Mucosa of stomach (tissue), 1 donor: ENCODE results near the gene GPBP1.
"Not testable (repeated sequence)": the region's sequence is repeated elsewhere in the genome, so short reads cannot be mapped to it uniquely, and the experiment has no call there.

Source experiments
- H3K27me3 ChIP-seq: one replicate; pipeline ENCODE4 v1.7.0; 2013; ENCODE audit warnings: mild to moderate bottlenecking, low read length; ENCODE audit not compliant: control insufficient read depth, insufficient read depth
- H3K36me3 ChIP-seq: one replicate; pipeline ENCODE4 v1.7.0; 2013; ENCODE audit warnings: low read length; ENCODE audit not compliant: control insufficient read depth, insufficient read depth
- H3K4me1 ChIP-seq: one replicate; pipeline ENCODE4 v1.7.0; 2013; ENCODE audit warnings: mild to moderate bottlenecking, low read length; ENCODE audit not compliant: control insufficient read depth, insufficient read depth
- H3K4me3 ChIP-seq: one replicate; pipeline ENCODE4 v1.7.0; 2013; ENCODE audit warnings: low read length
- H3K9ac ChIP-seq: one replicate; pipeline ENCODE4 v1.7.0; 2013; ENCODE audit warnings: mild to moderate bottlenecking, low read length, moderate library complexity
- H3K9me3 ChIP-seq: one replicate; pipeline ENCODE4 v1.7.0; 2013; ENCODE audit warnings: mild to moderate bottlenecking, low read length, moderate library complexity; ENCODE audit not compliant: control insufficient read depth
- donor health status: Pancreatic carcinoma.

Gene GPBP1, protein sequence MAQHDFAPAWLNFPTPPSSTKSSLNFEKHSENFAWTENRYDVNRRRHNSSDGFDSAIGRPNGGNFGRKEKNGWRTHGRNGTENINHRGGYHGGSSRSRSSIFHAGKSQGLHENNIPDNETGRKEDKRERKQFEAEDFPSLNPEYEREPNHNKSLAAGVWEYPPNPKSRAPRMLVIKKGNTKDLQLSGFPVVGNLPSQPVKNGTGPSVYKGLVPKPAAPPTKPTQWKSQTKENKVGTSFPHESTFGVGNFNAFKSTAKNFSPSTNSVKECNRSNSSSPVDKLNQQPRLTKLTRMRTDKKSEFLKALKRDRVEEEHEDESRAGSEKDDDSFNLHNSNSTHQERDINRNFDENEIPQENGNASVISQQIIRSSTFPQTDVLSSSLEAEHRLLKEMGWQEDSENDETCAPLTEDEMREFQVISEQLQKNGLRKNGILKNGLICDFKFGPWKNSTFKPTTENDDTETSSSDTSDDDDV

DNA sequence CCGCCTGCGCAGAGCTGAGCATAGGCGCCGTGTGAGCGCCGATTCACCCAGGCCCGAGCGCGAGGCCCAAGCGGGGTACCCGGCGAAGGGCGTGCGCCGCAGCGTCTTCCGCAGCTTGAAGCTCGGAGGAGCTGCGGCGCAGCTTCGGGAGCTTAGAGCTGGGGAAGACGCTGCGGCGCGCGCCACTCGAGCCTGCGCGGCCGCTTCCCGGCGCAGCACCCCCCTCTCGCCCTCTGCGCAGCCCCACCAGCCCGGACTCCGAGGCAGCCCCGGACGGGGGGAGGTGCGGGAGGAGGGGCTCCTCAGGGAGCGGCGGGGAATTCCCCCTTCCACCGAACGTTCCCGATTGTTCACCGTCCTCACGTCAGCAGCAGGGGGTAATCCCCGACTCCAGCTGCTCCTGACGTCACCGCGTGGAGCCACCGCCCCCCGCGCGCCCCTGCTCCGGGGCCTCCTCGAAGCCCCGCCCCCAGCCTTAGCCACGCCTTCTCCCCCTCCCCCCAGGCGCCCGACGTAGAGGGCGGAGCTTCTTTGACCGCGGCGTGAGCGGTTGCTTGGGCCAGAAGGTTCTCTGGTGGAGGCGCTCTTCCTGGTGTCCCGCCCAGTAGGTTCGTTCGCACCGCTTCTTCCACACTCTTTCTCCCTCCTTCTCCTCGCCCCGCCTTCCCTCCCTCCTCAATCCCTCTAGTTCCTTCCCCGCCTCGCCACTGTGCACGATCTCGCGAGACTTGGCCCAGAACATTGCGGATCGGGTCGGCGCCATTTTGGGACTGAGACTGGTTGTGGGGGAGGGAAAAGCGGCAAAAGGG is at the start of gene GPBP1:
GPBP1 (plus strand) TSS at position 741 of the 809 bp plus-strand sequence. CDS start 40,072 bp downstream, outside the sequence.
- Histone ChIP-seq H3K4me1 (peaks cover 23% of the 10 kb centered on the region), H3K9me3 (no peaks in the 10 kb centered on the region), H3K27me3 (no peaks in the 10 kb centered on the region), H3K4me3 (peak within 1 kb of the TSS; percentile 97), H3K9ac (peak within 1 kb of the TSS; percentile 100), H3K36me3 (no peaks in the 10 kb centered on the region)

DNA sequence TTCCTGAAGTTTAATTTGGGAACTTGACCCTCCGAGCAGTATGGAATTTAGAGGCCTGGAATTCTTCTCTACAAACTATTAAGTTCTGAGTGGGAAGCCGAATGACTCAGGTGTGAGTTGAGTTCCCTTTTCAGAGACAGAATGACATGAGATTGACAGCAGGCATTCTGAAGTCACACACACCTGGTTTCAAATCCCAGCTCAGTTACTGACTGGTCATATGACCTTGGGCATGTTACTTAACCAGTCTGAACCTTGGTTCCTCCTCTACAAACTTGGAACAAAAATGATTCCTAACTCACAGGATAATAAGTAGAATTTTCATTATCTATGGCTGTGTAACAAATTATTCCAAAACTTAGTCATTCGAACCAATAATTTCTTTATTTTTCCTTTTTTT is 45.5 kb upstream of the GPBP1 start:
- Histone ChIP-seq H3K9me3 (no peaks in the 10 kb centered on the region), H3K9ac (no peak overlapping the region), H3K36me3 (no peaks in the 10 kb centered on the region), H3K4me3 (no peak overlapping the region), H3K27me3 (no peaks in the 10 kb centered on the region), H3K4me1 (no peaks in the 10 kb centered on the region)

DNA sequence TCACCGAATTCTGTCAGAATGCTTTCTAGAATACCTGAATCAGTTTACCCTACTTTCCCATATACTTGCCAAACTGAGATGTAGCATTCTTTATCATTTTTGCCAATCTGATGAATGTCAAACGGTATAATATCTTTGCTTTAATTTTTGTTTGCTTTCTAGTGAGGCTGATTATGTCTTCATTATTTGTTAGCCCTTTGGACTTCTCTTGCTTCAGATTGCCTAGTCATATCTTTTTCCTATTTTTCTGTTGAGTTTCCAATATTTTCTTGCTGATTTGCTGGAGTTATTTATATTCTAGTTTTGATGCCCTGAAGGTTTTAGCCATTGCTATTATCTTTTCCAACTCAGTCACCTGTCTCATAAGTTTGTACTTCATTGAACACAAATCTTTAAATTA is 40.3 kb upstream of the GPBP1 start:
- H3K27me3 ChIP-seq: no peaks in the 10 kb centered on the region
- no peaks in the 10 kb centered on the region for H3K4me1 ChIP-seq
- H3K36me3 ChIP-seq: no peaks in the 10 kb centered on the region
- no peaks in the 10 kb centered on the region for H3K9me3 ChIP-seq
- H3K4me3 ChIP-seq: no peak overlapping the region
- H3K9ac ChIP-seq: no peak overlapping the region

DNA sequence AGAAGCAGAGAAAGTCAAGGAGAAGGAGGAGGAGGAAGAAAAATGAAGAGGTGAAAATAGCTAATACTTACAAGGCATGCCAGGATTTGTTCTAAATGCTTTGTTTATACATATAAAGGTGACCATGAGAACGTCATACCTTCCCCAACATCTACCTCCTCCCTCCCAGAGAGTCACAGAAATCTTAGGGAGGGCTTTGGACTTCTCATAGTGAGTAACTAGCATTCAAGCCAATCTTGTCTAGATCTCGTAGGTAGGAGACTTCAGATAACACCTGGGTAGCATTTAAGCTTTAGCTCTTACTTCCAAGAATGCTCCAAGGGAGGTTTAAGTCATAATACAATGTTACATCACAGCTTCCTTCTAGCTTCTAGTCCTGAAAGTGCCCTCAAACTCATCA is 36.5 kb upstream of the GPBP1 start:
- H3K27me3 ChIP-seq: no peaks in the 10 kb centered on the region
- H3K4me1 ChIP-seq: no peaks in the 10 kb centered on the region
- H3K9me3 ChIP-seq: no peaks in the 10 kb centered on the region
- H3K4me3 ChIP-seq: no peak overlapping the region
- H3K36me3 ChIP-seq: no peaks in the 10 kb centered on the region
- H3K9ac ChIP-seq: no peak overlapping the region

DNA sequence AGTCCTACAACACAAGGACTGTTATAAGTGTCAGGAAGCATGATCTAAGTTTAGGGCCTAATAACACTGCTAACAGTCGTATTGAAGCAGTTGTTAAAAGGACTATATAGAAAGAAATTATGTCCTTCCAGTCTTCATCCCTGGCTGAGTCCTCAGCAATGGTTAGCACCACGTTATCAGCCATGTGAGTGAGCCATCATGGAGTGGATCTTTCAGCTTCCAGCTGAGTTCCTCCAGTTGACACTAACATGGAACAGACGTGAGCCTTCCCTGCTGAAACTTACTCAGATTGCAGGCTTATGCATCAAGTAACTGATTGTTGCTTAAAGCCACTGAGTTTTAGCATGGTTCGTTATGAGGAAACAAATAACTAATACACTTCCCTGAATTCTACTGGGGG is 21.5 kb upstream of the GPBP1 start:
- Histone ChIP-seq H3K36me3 (no peaks in the 10 kb centered on the region), H3K9me3 (no peaks in the 10 kb centered on the region), H3K27me3 (no peaks in the 10 kb centered on the region), H3K4me1 (no peaks in the 10 kb centered on the region), H3K4me3 (no peak overlapping the region), H3K9ac (no peak overlapping the region)

DNA sequence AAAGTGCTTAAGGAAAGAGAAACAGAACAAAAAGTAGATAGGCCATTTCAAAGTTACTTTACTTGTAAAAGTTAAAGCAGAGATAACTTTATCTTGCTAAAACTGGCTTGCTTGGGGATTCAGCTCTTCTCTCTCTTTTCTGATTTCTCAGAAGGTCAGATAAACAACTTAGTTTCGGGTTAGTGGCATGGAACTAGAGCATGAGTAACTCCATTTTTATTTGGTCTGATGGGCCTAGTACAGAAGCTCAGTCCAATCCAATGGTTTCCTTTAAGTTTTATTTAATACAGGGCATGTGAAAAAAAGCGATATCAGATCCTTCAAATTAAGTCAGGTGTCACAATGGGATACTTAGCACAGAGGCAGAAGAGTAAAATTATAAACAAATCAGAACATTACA is 18.8 kb upstream of the GPBP1 start:
- Histone ChIP-seq H3K9me3 (no peaks in the 10 kb centered on the region), H3K27me3 (no peaks in the 10 kb centered on the region), H3K4me1 (no peaks in the 10 kb centered on the region), H3K9ac (no peak overlapping the region), H3K36me3 (no peaks in the 10 kb centered on the region), H3K4me3 (no peak overlapping the region)

DNA sequence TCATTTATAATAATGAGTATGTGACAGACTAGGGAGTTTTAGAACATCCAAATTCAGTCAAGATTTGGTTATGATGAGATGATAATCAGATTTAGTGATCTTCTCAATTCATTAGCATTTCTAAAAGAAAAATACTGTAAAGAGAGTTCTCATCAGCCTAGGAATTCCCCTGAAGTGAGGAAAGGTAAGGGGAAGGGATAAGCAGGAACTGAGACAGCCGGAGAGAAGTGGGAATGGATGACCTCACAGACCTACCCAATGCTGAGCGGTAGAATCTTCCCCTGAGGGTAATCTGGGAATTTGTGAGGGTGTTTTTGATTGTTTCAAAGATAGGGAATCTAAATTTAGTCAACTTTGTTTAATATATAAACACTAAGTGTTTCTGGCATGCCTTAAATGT is 16.7 kb upstream of the GPBP1 start:
- H3K9ac ChIP-seq: no peak overlapping the region
- no peaks in the 10 kb centered on the region for H3K36me3 ChIP-seq
- no peak overlapping the region for H3K4me3 ChIP-seq
- no peaks in the 10 kb centered on the region for H3K4me1 ChIP-seq
- H3K9me3 ChIP-seq: no peaks in the 10 kb centered on the region
- H3K27me3 ChIP-seq: no peaks in the 10 kb centered on the region

DNA sequence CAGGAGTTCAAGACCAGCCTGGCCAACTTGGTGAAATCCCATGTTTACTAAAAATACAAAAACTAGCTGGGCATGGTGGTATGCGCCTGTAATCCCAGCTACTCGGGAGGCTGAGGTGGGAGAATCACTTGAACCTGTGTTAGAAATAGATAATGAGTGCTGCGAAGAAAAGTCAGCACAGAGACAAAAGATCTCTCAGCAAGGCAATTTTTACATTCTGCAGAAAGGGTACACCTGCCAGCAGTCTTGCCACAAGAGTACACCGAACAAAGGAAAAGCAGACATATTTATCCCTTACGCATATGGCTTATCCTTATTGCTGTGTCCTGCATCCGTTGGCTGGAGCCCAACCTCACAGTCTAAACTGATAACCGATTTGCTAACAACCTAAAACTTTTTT is 16.2 kb upstream of the GPBP1 start:
- Histone ChIP-seq H3K4me3 (no peak overlapping the region), H3K9me3 (no peaks in the 10 kb centered on the region), H3K36me3 (no peaks in the 10 kb centered on the region), H3K4me1 (no peaks in the 10 kb centered on the region), H3K27me3 (no peaks in the 10 kb centered on the region), H3K9ac (no peak overlapping the region)

DNA sequence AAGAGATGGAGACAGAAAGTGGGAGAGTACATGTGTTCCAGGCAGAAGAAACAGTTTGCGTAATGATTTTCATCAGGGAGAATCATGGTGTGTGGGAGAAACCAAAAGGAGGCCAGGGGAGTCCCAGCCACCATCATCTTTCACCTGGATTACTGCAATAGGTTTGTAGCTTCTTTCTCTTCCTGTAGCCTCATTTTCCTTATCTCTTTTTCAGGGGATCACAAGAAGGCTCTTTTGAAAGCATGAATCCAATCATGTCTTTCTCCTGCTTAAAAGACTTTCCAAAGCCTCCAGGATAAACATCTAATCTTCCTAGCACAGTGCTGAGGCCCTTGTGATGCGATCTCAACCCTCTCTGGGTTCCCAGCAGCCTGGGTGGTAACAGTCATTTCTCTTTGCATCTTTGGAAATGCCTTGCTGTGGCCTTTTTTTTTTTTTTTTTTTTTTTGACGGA is 10.3 kb upstream of the GPBP1 start:
- Histone ChIP-seq H3K9me3 (no peaks in the 10 kb centered on the region), H3K36me3 (no peaks in the 10 kb centered on the region), H3K4me1 (no peaks in the 10 kb centered on the region), H3K9ac (no peak overlapping the region), H3K4me3 (no peak overlapping the region), H3K27me3 (no peaks in the 10 kb centered on the region)

DNA sequence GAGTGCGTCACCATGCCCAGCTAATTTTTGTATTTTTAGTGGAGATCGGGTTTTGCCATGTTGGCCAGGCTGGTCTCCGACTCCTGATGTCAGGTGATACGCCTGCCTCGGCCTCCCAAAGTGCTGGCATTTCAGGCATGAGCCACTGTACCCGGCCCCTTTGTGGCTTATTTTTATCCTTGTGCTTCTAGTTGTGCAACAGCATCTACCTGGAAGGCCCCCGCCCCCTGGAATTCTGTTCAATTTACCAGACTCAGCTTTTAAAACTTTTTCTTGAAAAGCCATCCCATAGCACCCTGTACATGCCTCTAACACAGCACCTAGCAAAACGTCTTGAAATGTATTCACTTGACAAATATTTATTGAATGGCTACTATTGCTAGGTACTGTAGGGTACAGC is 9.7 kb upstream of the GPBP1 start:
- Histone ChIP-seq H3K9me3 (no peaks in the 10 kb centered on the region), H3K4me1 (no peaks in the 10 kb centered on the region), H3K36me3 (no peaks in the 10 kb centered on the region), H3K4me3 (no peak overlapping the region), H3K27me3 (no peaks in the 10 kb centered on the region), H3K9ac (no peak overlapping the region)

DNA sequence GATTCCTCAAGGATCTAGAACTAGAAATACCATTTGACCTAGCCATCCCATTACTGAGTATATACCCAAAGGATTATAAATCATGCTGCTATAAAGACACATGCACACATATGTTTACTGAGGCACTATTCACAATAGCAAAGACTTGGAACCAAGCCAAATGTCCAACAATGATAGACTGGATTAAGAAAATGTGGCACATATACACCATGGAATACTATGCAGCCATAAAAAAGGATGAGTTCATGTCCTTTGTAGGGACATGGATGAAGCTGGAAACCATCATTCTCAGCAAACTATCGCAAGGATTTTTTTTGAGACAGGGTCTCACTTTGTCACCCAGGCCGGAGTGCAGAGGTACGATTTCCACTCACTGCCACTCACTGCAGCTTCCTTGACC is 8.7 kb upstream of the GPBP1 start:
- H3K9ac ChIP-seq, H3K27me3 ChIP-seq, H3K4me1 ChIP-seq, H3K4me3 ChIP-seq, H3K9me3 ChIP-seq, H3K36me3 ChIP-seq: not testable (repeated sequence)

DNA sequence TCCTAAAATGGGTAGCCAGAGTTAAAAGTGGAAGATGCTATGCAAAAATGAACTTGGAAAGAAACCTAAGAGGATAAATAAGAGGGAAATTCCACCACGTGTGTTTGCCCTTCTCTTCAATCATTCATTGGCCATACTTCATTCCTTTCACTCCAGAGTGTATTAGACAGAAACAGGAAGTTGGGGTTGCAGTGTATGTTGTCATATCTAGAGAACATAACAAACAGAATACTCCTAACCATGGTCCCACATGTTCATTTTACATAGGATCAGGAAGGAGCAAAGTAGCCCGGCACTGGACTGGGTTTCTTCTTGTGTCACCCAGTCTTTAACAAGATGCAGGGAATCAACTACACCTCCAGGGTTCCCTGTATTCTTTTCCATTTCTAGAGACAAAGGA is 7.6 kb upstream of the GPBP1 start:
- no peaks in the 10 kb centered on the region for H3K27me3 ChIP-seq
- no peak overlapping the region for H3K4me3 ChIP-seq
- H3K36me3 ChIP-seq: no peaks in the 10 kb centered on the region
- H3K9me3 ChIP-seq: no peaks in the 10 kb centered on the region
- no peaks in the 10 kb centered on the region for H3K4me1 ChIP-seq
- H3K9ac ChIP-seq: no peak overlapping the region
